ENCODE measurements around the gene MLF2.

Gene MLF2, protein sequence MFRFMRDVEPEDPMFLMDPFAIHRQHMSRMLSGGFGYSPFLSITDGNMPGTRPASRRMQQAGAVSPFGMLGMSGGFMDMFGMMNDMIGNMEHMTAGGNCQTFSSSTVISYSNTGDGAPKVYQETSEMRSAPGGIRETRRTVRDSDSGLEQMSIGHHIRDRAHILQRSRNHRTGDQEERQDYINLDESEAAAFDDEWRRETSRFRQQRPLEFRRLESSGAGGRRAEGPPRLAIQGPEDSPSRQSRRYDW

GRCh38 chr12:6752921-6753771, at the start of gene MLF2:
Gene MLF2, minus strand, starts transcription at chr12:6753141. Its CDS starts 807 bp downstream, at chr12:6752334.
- peak; percentile 100 for DNase-seq (ENCODE audit: low read depth, low spot score)
- in situ Hi-C loops (cut with HindIII; ENCODE audit: low sequenced_read_pairs), result no loop called here
- H3K4me3 ChIP-seq (ENCODE audit: low read depth, low read length), result peak within 1 kb of the TSS; percentile 88
- TF ChIP-seq CTCF (IDR thresholded peaks at IDR 0.05; ENCODE audit: low read depth, low read length), result peak; percentile 98

DNA sequence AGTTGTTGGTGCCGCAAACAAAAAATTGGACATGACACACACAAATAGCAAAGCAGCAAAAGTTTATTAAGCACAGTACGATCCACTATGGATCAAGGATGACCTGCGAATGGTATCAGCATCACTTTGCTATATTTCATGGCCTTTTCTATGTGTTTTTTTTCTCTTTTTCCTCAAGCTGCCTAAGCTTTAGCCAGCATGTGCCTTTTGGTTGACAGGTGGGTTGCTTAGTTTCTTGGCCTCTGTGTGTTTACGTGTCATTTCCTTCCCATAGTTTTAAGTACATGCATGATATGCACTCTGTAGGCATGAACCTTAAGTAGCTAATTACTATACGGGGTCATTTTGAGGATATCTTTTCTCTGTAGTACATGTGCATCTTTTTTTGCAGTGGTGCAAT, 46.2 kb upstream of the MLF2 start:
- H3K4me3 ChIP-seq (ENCODE audit: low read depth, low read length), result no peak overlapping the region
- in situ Hi-C loops (cut with HindIII; ENCODE audit: low sequenced_read_pairs), result no loop called here
- TF ChIP-seq CTCF (IDR thresholded peaks at IDR 0.05; ENCODE audit: low read depth, low read length), result no peak
- no peak for DNase-seq (ENCODE audit: low read depth, low spot score)

DNA sequence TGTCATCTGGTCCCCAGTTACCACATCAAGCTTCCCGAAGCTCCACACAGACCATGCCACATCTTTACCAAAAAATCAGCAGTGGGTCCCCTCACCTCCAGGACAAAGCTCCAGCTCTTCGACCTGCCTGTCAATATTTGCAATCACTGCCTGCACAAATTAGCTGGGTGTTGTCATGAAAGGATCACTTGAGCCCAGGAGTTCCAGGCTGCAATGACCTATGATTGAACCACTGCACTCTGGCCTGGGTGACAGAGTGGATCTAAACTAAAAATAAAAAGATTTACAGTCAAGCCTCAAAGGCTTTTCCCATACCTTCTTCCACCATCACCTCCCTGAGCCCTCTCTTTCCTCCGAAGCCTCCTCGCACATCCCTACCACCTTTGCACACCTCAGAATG, 43.6 kb upstream of the MLF2 start:
- no peak overlapping the region for H3K4me3 ChIP-seq (ENCODE audit: low read depth, low read length)
- in situ Hi-C loops (cut with HindIII; ENCODE audit: low sequenced_read_pairs), result no loop called here
- no peak for DNase-seq (ENCODE audit: low read depth, low spot score)
- TF ChIP-seq CTCF (IDR thresholded peaks at IDR 0.05; ENCODE audit: low read depth, low read length), result no peak

DNA sequence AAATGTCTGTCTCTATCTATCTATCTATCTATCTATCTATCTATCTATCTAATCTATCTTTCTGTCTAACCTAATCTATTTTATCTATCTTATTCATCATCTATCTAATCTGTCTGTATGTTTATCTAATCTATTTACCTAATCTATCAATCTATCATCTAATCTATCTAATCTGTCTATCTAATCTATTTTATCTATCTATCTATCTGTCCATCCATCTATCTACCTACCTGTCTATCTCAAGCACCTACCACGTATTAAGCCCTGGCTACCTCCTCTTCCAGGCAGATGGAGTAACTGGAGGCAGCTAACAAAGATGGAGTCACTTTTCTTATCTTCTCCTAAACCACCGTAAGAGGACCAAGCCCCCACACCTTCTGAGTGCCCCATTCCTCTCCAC, 42.1 kb upstream of the MLF2 start:
- in situ Hi-C loops (cut with HindIII; ENCODE audit: low sequenced_read_pairs), result no loop called here
- DNase-seq (ENCODE audit: low read depth, low spot score), result no peak
- no peak overlapping the region for H3K4me3 ChIP-seq (ENCODE audit: low read depth, low read length)
- no peak for TF ChIP-seq CTCF (IDR thresholded peaks at IDR 0.05; ENCODE audit: low read depth, low read length)

DNA sequence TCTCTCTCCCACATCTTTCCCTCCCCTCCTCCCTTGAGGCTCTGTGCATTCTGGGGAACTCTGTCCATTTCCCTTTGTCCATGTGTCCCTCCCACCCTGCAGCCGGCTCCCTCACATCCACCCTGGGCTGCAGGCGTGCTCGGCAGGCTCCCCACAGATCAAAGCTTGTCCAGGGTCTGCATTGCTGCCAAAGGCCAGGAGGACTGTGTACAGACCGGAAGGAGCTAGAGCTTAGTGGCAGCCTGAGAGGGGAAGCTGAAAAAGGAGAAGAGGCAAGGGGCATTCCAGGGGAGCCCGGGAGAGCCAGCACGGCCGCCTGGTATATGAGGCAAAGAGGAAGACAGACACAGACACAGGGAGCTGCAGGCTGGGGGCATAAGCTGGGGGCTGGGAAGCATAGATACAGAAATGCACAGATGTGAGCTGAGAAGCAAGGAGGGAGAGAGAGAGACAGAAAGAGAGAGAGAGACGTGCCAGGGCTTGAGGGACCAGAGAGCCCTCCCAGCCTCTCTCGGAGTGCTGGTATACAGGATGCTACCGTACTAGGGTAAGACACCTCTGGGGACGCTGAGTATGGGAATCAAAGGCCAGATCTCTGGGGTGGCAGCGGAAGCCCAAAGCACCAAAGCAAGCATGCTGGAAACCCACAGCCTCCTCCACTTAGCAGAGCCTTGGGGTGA, 39.7 kb upstream of the MLF2 start:
- no peak overlapping the region for H3K4me3 ChIP-seq (ENCODE audit: low read depth, low read length)
- DNase-seq (ENCODE audit: low read depth, low spot score), result peak; percentile 9

More for the DNA sequence above, 39.7 kb upstream of the MLF2 start:
- in situ Hi-C loops (cut with HindIII; ENCODE audit: low sequenced_read_pairs), result no loop called here
- TF ChIP-seq CTCF (IDR thresholded peaks at IDR 0.05; ENCODE audit: low read depth, low read length), result no peak

All from astrocyte of the spinal cord (primary cell).